GM21367 (cell line): ENCODE results near the gene IFI44L.
A peak's percentile ranks its signal among the peaks of the same experiment; 100 is the strongest.

Source experiments
- ATAC-seq: cut with Tn5 transposase; IDR thresholded peaks from one replicate; pipeline ENCODE4 v1.9.1; 2021; ENCODE audit not compliant: unreplicated experiment

The IFI44L gene

GRCh38 chr1:78619803-78620579, at the start of gene IFI44L:
Gene IFI44L (plus strand): TSS chr1:78620448. CDS start chr1:78627916, 7,468 bp downstream.
- ATAC-seq = peak; percentile 46

- no peak for ATAC-seq
These were observed 49.7 kb upstream of the IFI44L start for GRCh38 chr1:78570539-78570938.

GRCh38 chr1:78577257-78578100, 42.8 kb upstream of the IFI44L start:
- ATAC-seq = no peak

GRCh38 chr1:78586572-78586971, 33.7 kb upstream of the IFI44L start:
- no peak for ATAC-seq

DNA sequence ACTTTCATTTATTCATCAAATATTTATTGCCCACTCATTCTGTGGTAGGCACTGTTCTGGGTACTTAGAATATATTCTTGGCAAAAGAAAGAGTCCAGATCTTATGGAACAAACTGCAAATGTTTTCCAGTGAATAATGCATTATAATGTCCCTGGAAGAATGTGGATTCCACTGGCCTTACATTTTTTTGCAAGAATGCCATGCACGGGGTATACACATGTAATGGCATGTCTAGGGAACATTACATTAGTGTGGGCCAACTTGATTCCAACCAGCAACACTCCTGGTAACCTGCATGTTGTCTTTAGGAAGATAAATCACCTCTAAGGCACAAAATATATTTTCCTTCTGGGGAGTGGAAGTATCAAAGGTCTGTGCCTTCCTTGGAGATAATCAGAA, 33.0 kb upstream of the IFI44L start:
- ATAC-seq = no peak

DNA sequence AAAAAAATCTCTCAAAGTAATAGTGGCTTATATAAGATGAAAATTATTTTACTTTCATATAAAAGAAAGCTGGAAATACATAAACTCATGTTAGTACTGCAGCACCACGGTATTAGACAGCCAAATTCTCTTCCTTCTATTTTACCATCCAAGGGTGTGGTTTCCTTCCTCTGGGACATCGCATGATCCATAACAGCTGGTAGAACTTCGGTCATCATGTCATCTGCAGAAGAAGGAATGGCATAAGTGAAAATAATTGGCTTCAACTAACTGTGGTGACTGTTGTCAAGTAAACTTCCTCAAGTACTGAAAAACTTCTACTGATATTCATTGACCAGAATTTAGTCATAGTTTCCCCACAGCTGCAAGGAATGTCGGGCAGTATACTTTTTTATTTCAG, 28.3 kb upstream of the IFI44L start:
- ATAC-seq = no peak

DNA sequence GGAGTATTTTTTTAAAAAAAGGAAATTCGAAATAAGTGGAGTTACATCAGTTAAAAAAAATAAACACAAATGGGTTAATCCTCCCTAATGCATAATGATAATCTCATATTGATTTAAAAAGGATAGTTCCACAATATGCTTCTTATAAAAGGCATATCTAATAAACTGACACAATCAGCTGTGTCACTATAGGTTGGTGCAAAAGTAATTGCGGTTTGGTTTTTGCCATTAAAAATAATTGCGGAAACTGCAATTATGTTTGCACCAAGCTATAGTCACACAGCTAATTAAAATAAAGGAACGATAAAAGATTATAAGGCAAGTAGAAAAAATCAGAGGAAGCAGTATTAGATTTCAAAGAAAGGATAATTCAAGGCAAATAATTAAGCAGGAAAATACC, 21.0 kb upstream of the IFI44L start:
- ATAC-seq = no peak

DNA sequence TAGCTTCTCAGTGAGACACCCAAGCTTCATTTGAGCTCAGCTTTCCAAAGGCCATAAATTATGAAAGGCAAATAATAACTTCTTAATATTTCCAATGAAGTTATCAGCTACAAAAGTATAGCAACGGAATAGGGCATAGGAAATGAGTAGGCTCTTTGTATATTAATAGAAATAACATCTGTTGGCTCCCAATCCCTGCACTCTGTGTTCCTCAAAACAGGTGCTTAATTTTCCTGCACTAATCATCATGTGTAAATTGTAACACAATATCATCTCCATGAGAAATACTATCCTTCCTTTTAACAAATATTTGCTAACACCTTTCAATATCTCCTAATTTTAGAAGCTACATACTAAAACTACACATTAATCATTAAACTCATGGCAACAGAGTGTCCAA, 19.2 kb upstream of the IFI44L start:
- no peak for ATAC-seq

DNA sequence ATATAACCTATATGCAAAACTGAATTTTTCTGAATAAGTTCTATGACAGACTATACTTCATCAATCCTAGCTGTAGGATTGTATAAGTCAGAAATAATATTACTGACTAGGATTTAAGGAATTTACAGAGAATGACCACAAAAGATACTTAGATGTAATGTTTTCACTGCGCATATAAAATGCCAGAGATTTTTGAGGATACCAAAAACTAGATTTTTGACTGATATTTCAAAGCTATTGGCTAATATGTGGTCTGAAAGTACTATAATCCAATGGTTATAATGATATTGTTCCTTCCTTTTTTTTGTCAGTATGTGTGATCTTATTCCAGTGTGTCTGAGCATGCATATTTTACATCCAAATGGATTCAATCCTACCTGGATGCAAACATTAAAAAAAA, 17.0 kb upstream of the IFI44L start:
- no peak for ATAC-seq

DNA sequence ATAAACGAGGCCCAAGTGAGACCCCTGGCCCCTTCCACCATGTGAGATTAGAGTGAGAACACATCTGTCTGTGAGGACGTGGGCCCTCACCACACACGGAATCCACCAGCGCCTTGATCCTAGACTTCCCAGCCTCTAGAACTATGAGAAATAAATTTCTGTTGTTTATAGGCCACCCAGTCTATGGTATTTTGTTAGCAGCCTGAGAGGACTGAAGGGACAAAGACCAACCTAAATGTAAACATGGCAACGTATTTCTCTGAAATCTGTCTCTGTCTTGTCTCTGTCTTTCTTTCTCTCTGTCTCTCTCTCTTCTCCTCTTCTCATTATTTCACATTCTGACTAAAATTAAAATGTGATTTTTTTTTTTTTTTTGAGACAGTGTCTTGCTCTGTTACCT, 15.6 kb upstream of the IFI44L start:
- no peak for ATAC-seq

DNA sequence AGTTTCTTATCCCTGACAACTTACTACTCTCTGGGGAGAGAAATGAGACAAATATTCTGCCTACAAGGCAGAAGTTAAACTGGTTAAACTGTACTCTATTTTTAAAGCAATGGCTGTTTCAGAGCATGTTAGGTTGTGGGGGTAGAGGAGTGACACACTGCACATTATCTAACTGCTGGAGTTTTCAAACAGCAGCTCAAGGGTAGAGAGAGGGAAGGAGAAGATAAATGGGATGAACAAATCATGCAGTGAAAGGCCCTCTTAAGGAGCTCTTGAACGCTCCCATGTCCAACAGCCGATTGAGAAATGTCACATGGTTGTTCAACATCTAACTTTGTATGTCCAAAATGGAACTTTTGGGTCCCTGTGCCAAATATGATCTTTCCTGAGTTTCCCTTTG, 14.0 kb upstream of the IFI44L start:
- no peak for ATAC-seq

- no peak for ATAC-seq
These were observed 12.8 kb upstream of the IFI44L start for GRCh38 chr1:78607334-78607927.

DNA sequence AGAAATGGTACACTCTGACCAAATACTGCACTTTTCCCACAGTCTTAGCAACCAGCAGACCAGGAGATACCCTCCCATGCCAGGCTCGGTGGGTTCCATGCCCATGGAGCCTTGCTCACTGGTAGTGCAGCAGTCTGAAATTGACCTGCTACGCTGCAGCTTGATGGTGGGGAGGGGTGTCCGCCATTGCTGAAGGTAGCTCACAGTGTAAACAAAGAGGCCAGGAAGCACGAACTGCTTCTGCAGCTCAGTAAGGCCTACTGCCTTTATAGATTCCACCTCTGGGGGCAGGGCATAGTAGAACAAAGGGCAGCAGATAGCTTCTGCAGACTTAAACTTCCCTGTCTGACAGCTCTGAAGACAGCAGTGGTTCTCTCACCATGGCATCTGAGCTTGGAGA, 12.3 kb upstream of the IFI44L start:
- no peak for ATAC-seq

DNA sequence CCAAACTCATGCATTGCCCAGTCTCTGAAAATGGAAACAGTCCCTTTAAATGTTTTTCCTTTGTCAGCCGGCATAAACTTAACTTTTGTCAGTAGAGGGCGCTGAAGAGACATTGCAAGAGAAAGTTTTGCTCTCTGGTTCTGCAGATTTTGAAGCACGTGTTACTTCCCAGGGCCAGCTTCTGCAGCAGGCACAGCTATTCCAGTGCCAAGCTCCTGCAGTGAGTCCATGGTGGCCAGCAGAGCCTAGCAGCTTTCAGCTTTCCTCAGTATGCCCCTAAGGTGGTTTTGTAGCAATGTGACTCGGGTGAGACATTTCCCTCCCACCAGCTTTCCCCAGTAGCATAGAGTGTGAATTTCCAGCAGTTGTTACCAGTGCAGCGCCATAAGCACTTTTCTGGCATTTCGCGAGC, 2.6 kb upstream of the IFI44L start:
- ATAC-seq = peak; percentile 49

DNA sequence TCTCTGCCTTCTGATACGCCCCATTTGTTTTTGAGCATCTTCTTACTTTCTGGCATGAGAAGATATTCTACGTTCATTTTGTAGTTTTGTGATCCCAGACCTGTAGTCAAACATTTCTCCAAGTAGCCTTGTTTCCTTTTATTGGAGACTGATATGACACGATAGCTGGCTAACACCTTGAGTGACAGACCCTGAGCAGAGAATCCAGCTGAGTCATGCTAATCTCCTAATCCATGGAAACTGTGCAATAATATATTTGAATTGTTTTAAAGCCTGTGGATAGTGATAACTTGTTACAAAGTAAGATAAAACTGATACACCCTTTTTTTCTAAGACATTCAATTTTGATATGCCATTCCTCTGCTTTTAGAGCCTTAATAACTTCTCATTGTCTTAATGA, 1.2 kb upstream of the IFI44L start:
- no peak for ATAC-seq

GRCh38 chr1:78619446-78619802, 824 bp upstream of the IFI44L start:
- peak; percentile 0 for ATAC-seq

- no peak for ATAC-seq
These were observed 418 bp downstream of the IFI44L start for GRCh38 chr1:78620666-78621065.

GRCh38 chr1:78622548-78622947, 2.3 kb downstream of the IFI44L start:
- no peak for ATAC-seq

- no peak for ATAC-seq
These were observed 3.8 kb downstream of the IFI44L start for GRCh38 chr1:78624035-78624434.

GRCh38 chr1:78627321-78627720, 7.1 kb downstream of the IFI44L start:
- ATAC-seq = no peak

GRCh38 chr1:78630600-78630999, 10.4 kb downstream of the IFI44L start:
- ATAC-seq = no peak

GRCh38 chr1:78633209-78633608, 13.0 kb downstream of the IFI44L start:
- no peak for ATAC-seq
